ENCODE measurements around the gene ISYNA1. TPM values are rescaled to one million over a fixed set of nuclear protein-coding genes. Genes with fewer than 3 reads are reported as not detected.

Gene ISYNA1
- total and polyA plus RNA-seq, 4 donors, result 4.7 to 41.9 (median 10.1) TPM

DNA sequence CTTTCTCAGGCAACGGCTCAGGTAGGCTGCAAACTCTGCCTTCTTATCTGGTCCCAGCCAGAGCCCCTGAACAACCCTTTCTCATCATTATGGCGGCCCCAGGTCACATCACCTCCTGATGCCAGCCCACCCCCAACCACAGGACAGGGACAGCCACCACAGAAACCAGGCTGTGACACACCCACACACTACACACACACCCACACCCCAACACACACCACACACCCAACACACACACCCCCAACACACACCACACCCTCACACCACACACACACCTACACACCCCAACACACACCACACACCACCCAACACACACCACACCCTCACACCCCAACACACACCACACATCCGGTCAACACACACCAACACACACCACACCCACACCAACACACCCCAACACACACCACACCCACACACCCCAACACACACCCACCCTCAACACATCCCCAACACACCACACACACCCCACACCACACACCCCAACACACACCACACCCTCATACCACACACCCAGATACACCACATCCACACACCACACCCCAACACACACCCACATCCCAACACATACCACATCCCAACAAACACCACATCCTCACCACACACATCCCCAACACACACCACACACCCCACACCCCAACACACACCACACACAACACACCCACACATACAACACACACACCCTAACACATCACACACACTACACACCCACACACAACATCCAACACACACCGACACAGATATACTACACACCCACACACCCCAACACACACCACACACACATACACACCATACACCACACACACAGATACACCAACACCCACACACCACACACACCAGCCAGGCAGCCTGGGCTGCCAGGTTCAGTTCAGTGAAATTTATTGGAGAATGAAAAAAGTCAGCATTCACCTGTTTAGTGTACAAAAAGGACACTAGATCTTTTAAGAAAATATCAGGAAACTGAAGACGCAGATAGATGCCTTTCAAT lies 4.2 kb upstream of the ISYNA1 start:
- TF ChIP-seq NR2F2 (IDR thresholded peaks at IDR 0.05) (no peak), SP1 (IDR thresholded peaks at IDR 0.05) (no peak), EGR1 (IDR thresholded peaks at IDR 0.05; ENCODE audit: low read depth in 2 of 2) (no peak), HNF4G (IDR thresholded peaks at IDR 0.05) (no peak), YY1 (IDR thresholded peaks at IDR 0.05) (no peak)
- TF ChIP-seq, protein P1, sequence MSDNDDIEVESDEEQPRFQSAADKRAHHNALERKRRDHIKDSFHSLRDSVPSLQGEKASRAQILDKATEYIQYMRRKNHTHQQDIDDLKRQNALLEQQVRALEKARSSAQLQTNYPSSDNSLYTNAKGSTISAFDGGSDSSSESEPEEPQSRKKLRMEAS (IDR thresholded peaks at IDR 0.05), result no peak
- TF ChIP-seq, protein P2, sequence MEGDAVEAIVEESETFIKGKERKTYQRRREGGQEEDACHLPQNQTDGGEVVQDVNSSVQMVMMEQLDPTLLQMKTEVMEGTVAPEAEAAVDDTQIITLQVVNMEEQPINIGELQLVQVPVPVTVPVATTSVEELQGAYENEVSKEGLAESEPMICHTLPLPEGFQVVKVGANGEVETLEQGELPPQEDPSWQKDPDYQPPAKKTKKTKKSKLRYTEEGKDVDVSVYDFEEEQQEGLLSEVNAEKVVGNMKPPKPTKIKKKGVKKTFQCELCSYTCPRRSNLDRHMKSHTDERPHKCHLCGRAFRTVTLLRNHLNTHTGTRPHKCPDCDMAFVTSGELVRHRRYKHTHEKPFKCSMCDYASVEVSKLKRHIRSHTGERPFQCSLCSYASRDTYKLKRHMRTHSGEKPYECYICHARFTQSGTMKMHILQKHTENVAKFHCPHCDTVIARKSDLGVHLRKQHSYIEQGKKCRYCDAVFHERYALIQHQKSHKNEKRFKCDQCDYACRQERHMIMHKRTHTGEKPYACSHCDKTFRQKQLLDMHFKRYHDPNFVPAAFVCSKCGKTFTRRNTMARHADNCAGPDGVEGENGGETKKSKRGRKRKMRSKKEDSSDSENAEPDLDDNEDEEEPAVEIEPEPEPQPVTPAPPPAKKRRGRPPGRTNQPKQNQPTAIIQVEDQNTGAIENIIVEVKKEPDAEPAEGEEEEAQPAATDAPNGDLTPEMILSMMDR (IDR thresholded peaks at IDR 0.05; ENCODE audit: low read depth, low read length, missing input control), result no peak
- TF ChIP-seq, protein P3, sequence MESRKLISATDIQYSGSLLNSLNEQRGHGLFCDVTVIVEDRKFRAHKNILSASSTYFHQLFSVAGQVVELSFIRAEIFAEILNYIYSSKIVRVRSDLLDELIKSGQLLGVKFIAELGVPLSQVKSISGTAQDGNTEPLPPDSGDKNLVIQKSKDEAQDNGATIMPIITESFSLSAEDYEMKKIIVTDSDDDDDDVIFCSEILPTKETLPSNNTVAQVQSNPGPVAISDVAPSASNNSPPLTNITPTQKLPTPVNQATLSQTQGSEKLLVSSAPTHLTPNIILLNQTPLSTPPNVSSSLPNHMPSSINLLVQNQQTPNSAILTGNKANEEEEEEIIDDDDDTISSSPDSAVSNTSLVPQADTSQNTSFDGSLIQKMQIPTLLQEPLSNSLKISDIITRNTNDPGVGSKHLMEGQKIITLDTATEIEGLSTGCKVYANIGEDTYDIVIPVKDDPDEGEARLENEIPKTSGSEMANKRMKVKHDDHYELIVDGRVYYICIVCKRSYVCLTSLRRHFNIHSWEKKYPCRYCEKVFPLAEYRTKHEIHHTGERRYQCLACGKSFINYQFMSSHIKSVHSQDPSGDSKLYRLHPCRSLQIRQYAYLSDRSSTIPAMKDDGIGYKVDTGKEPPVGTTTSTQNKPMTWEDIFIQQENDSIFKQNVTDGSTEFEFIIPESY (IDR thresholded peaks at IDR 0.05), result no peak
- 91% methylated on average over 5 of the region's 5 CpGs for WGBS
- peaks cover 5 to 31% (median 12%) of the 10 kb centered on the region in 4 donors for H3K4me1 ChIP-seq (ENCODE audit: control insufficient read depth in 4 of 4, insufficient read depth in 4 of 4, low read length in 3 of 4)

DNA sequence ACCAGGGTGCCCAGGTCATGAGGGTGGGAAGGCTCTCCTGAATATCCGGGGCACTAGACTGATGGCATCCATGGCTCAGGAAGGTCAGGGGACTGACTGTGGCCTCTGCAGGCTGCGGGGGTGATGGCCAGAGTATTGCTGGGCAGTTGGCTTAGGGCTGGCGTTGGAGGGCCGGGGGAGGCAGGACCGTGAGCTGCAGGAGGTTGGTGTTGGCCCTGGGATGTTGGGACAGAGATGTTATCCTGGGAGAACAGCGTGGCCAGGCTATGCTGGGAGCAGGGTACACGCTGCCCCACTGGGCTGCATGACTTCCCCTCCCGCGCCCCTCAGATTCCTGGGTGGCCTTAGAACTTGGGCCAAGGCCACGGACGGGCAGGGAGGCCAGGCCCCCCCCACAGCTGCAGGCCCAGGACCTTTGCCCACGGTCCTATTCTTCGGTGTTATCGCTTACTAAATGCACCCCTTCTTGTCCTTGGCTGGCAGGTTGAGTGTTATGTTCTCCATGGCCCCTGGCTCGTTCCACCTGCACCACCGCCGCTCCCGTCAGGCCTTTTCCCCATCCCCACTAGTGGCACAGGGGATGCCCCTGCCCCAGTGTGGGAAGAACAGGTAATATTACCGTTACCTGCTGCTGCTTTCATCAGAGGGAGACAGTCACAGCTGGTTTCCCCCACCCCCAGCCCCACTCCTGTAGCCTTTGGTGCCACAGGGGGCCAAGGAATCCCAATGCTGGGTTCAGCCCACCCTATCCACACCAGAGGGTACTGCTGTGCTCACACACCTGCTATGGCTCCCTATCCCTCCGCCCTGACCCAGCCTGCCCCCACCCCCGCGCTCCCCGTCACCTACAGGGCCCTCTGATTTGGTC lies 3.2 kb upstream of the ISYNA1 start:
- Histone ChIP-seq H3K27ac (ENCODE audit: low read depth in 1 of 2, low read length in 2 of 2) (no peak overlapping the region), H3K36me3 (ENCODE audit: control insufficient read depth in 4 of 4, insufficient read depth in 3 of 4, low read depth in 1 of 4, low read length in 3 of 4) (peaks cover 4 to 24% (median 12%) of the 10 kb centered on the region in 4 donors), H3K9me3 (ENCODE audit: control insufficient read depth in 4 of 4, low read length in 3 of 4) (no peaks in the 10 kb centered on the region), H3K27me3 (ENCODE audit: control insufficient read depth in 4 of 4, insufficient read depth in 4 of 4, low read length in 3 of 4) (no peaks in the 10 kb centered on the region), H3K9ac (ENCODE audit: low read depth in 1 of 2, low read length in 2 of 2) (no peak overlapping the region), H3K4me3 (ENCODE audit: low read depth in 1 of 3, low read length in 3 of 3) (no peak overlapping the region), H3K4me1 (ENCODE audit: control insufficient read depth in 4 of 4, insufficient read depth in 4 of 4, low read length in 3 of 4) (peaks cover 3 to 26% (median 8%) of the 10 kb centered on the region in 4 donors)
- DNase-seq (ENCODE audit: low spot score), result no peak
- WGBS, result 82% methylated on average over 23 of the region's 23 CpGs
- no peak for TF ChIP-seq RAD21 (IDR thresholded peaks at IDR 0.05)
- TF ChIP-seq YY1 (IDR thresholded peaks at IDR 0.05), result no peak
- TF ChIP-seq, protein P4, sequence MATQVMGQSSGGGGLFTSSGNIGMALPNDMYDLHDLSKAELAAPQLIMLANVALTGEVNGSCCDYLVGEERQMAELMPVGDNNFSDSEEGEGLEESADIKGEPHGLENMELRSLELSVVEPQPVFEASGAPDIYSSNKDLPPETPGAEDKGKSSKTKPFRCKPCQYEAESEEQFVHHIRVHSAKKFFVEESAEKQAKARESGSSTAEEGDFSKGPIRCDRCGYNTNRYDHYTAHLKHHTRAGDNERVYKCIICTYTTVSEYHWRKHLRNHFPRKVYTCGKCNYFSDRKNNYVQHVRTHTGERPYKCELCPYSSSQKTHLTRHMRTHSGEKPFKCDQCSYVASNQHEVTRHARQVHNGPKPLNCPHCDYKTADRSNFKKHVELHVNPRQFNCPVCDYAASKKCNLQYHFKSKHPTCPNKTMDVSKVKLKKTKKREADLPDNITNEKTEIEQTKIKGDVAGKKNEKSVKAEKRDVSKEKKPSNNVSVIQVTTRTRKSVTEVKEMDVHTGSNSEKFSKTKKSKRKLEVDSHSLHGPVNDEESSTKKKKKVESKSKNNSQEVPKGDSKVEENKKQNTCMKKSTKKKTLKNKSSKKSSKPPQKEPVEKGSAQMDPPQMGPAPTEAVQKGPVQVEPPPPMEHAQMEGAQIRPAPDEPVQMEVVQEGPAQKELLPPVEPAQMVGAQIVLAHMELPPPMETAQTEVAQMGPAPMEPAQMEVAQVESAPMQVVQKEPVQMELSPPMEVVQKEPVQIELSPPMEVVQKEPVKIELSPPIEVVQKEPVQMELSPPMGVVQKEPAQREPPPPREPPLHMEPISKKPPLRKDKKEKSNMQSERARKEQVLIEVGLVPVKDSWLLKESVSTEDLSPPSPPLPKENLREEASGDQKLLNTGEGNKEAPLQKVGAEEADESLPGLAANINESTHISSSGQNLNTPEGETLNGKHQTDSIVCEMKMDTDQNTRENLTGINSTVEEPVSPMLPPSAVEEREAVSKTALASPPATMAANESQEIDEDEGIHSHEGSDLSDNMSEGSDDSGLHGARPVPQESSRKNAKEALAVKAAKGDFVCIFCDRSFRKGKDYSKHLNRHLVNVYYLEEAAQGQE (IDR thresholded peaks at IDR 0.05), result no peak
- TF ChIP-seq FOXA2 (IDR thresholded peaks at IDR 0.05), result no peak
- TF ChIP-seq, protein P3 (IDR thresholded peaks at IDR 0.05), result no peak
- TF ChIP-seq FOXA1 (IDR thresholded peaks at IDR 0.05), result no peak
- TF ChIP-seq, protein P5, sequence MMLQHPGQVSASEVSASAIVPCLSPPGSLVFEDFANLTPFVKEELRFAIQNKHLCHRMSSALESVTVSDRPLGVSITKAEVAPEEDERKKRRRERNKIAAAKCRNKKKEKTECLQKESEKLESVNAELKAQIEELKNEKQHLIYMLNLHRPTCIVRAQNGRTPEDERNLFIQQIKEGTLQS (IDR thresholded peaks at IDR 0.05), result no peak
- TF ChIP-seq, protein P2 (IDR thresholded peaks at IDR 0.05; ENCODE audit: low read depth, low read length, missing input control), result no peak
- no peak for TF ChIP-seq SP1 (IDR thresholded peaks at IDR 0.05)
- TF ChIP-seq JUND (IDR thresholded peaks at IDR 0.05), result no peak
- no peak for TF ChIP-seq TAF1 (conservative IDR thresholded peaks at IDR 0.05)
- TF ChIP-seq RXRA (IDR thresholded peaks at IDR 0.05), result no peak
- TF ChIP-seq NR2F2 (IDR thresholded peaks at IDR 0.05), result no peak

More for the DNA sequence above, 4.2 kb upstream of the ISYNA1 start:
- Histone ChIP-seq H3K27ac (ENCODE audit: low read depth in 1 of 2, low read length in 2 of 2) (no peak overlapping the region), H3K9ac (ENCODE audit: low read depth in 1 of 2, low read length in 2 of 2) (no peak overlapping the region), H3K4me3 (ENCODE audit: low read depth in 1 of 3, low read length in 3 of 3) (no peak overlapping the region), H3K36me3 (ENCODE audit: control insufficient read depth in 4 of 4, insufficient read depth in 3 of 4, low read depth in 1 of 4, low read length in 3 of 4) (peaks cover 8 to 28% (median 18%) of the 10 kb centered on the region in 4 donors), H3K27me3 (ENCODE audit: control insufficient read depth in 4 of 4, insufficient read depth in 4 of 4, low read length in 3 of 4) (no peaks in the 10 kb centered on the region), H3K9me3 (ENCODE audit: control insufficient read depth in 4 of 4, low read length in 3 of 4) (no peaks in the 10 kb centered on the region)
- DNase-seq (ENCODE audit: low spot score), result no peak

Measured in liver (tissue), 9 donors.